Measurements from ENCODE around the gene RPL37A. TPM values are rescaled to one million over a fixed set of nuclear protein-coding genes. Genes with fewer than 3 reads are reported as not detected.

Gene RPL37A
- total and polyA plus RNA-seq, 12 donors = 1,773 to 6,100 (median 2,062) TPM

GRCh38 chr2:216486271-216486670 is 12.4 kb upstream of the RPL37A start:
- no peak for TF ChIP-seq CTCF (IDR thresholded peaks at IDR 0.05)
- Histone ChIP-seq H3K9me3 (no peaks in the 10 kb centered on the region), H3K36me3 (peaks cover 0 to 25% (median 9%) of the 10 kb centered on the region in 9 donors), H3K4me1 (peaks cover 0 to 35% (median 0%) of the 10 kb centered on the region in 9 donors), H3K4me3 (no peak overlapping the region), H3K27me3 (no peaks in the 10 kb centered on the region), H3K27ac (peak overlapping the region in 1 of 10 donors; percentile 73)
- no peak for ATAC-seq
- no peak for DNase-seq
- intact Hi-C loops (cut with DNase I) = no loop called here
- WGBS, 2 donors = 90 to 93% methylated on average over 7 of the region's 7 CpGs

- DNase-seq (no peak), ATAC-seq (peak in 7 of 8 donors; percentile 37 to 61 (median 50))
- WGBS, 2 donors = 46 to 53% methylated on average over 4 of the region's 4 CpGs
- H3K4me1 ChIP-seq = peaks cover 0 to 35% (median 0%) of the 10 kb centered on the region in 9 donors
- intact Hi-C loops (cut with DNase I) = no loop called here
- no peaks in the 10 kb centered on the region for H3K27me3 ChIP-seq
- H3K27ac ChIP-seq = peak overlapping the region in 1 of 10 donors; percentile 73
- H3K4me3 ChIP-seq = no peak overlapping the region
- H3K36me3 ChIP-seq = peaks cover 0 to 21% (median 9%) of the 10 kb centered on the region in 9 donors
- no peak for TF ChIP-seq CTCF (IDR thresholded peaks at IDR 0.05)
- no peaks in the 10 kb centered on the region for H3K9me3 ChIP-seq
Measured at GRCh38 chr2:216486708-216487107, 11.9 kb upstream of the RPL37A start.

- H3K27me3 ChIP-seq = no peaks in the 10 kb centered on the region
- no peak for TF ChIP-seq CTCF (IDR thresholded peaks at IDR 0.05)
- ATAC-seq = no peak
- peaks cover 0 to 46% (median 0%) of the 10 kb centered on the region in 9 donors for H3K4me1 ChIP-seq
- peak overlapping the region in 1 of 10 donors; percentile 37 for H3K27ac ChIP-seq
- WGBS, 2 donors = 74 to 78% methylated on average over 1 of the region's 1 CpG
- H3K36me3 ChIP-seq = no peaks in the 10 kb centered on the region
- intact Hi-C loops (cut with DNase I) = no loop called here
- DNase-seq = no peak
- H3K9me3 ChIP-seq = no peaks in the 10 kb centered on the region
- H3K4me3 ChIP-seq = no peak overlapping the region
Measured at GRCh38 chr2:216490061-216490460, 8.6 kb upstream of the RPL37A start.

GRCh38 chr2:216491793-216492596 is 6.6 kb upstream of the RPL37A start:
- H3K36me3 ChIP-seq = no peaks in the 10 kb centered on the region
- peaks cover 0 to 47% (median 0%) of the 10 kb centered on the region in 9 donors for H3K4me1 ChIP-seq
- H3K9me3 ChIP-seq = no peaks in the 10 kb centered on the region
- ATAC-seq = no peak
- intact Hi-C loops (cut with DNase I) = no loop called here
- H3K4me3 ChIP-seq = no peak overlapping the region
- H3K27me3 ChIP-seq = no peaks in the 10 kb centered on the region
- no peak overlapping the region for H3K27ac ChIP-seq
- WGBS, 2 donors = 79 to 85% methylated on average over 9 of the region's 9 CpGs
- no peak for DNase-seq
- no peak for TF ChIP-seq CTCF (IDR thresholded peaks at IDR 0.05)

Measured in heart right ventricle (tissue), 16 donors.